Activated gamma-delta T cell (primary cell): ENCODE measurements around the gene TMEM147.

Experiments used
- DNase-seq: peaks from one replicate; lab custom pipeline; 2025; lab: John Stamatoyannopoulos, UW
- total RNA-seq, 2 donors: gene quantifications; one replicate each; lab custom pipeline; 2026; lab: John Stamatoyannopoulos, UW

TMEM147 gene
- 24.0 to 25.7 reads per million in 2 donors for total RNA-seq

DNA sequence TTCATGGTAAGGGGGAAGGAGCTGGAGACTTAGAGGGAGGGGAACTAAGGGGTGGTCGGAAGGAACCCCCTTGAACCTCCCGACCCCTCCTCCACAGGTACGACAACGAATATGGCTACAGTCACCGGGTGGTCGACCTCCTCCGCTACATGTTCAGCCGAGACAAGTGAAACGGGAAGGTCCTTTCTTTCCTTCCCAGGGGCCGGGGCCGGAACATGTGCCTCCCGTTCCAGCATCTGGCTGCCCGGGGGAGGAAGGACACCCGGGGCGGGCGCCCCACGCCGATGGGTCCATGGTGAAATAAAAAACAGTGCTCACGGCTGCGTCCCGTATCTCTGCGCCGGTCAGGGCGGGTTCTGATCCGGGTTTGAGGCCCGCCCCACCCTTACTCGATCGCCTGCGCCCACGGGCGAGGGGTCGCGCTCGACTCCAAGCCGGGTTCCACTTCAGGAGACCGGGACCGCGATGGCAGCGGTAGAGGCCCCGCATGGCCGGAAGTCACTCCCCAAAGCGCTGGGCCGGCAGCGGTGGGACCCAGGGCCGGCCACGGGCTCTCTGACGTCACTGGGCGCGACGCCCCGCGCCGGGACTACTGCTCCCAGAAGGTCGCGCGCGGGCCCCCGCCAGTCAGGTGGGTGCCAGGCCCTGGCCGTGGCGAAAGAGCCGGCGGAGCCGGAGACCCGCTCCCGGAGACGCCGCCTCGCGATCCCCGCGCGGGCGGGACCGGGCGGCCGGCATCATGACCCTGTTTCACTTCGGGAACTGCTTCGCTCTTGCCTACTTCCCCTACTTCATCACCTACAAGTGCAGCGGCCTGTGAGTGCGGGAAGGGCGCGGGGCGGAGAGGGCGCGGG is at the start of gene TMEM147:
Gene TMEM147, plus strand, starts transcription at position 626 of the 854 bp plus-strand sequence. Its CDS starts 114 bp downstream, at position 740.
- DNase-seq = peak; percentile 69

DNA sequence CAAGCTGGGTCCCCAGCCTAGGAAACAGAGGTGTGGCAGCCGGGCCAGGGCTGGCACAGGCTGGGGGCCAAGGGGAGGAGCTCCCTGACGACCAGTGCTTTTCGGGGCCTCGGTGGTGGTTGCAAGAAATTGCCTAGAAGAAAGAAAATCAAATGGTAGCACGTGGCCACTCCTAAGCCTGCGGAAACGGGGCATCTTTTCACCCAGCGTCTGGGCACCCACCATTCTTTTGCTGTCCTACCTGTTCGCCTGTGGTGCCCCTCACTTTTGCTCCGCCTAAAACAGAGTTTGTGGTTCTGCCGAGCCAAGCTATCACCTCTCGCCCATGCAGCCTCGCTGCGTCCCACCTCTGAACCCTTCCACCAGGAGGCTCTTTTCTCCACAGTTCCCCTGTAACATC is 48.0 kb upstream of the TMEM147 start:
- DNase-seq = no peak

DNA sequence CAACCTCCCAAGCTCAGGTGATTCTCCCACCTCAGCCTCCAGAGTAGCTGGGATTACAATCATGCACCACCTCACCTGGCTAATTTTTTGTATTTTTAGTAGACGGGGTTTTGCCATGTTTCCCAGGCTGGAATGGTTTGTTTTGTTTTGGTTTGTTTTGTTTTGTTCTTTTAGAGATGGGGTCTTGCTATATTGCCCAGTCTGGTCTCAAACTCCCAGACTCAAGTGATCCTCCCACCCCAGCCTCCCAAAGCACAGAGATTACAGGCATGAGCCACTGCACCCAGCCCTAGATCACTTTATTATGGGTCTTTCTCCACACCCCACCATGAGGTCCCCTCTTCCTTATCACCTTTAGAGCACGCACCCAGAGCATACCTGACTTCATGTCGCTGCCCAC is 47.2 kb upstream of the TMEM147 start:
- DNase-seq = no peak

DNA sequence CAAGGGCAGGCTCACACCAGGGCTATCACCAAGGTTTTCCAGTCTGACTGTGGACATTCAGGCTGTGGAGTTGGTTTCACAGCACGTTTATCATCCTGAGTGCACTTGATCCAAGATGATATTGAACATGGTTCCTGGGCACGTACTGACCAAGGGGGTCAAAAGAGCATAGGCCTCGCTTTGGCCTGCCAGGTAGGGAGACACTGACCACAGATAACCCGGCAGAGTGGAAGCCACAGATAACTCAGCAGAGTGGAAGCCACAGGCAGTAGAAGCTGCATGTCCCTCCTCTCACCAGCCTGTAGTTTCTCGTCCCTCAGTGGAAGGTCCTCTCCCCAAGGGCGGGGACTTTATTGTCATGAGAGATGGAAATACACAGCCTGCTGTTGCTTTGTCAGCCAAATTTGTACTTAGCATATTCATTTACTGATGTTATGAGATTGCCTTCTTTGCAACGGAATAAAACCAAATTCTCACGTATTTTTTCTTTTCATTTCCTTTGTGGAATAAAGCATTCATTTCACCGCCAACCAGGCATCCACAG is 46.4 kb upstream of the TMEM147 start:
- no peak for DNase-seq

GRCh38 chr19:35500611-35501010 is 44.8 kb upstream of the TMEM147 start:
- no peak for DNase-seq

- no peak for DNase-seq
Observed at GRCh38 chr19:35501684-35502083, 43.7 kb upstream of the TMEM147 start.

- DNase-seq = no peak
Observed at GRCh38 chr19:35502751-35503150, 42.7 kb upstream of the TMEM147 start.

DNA sequence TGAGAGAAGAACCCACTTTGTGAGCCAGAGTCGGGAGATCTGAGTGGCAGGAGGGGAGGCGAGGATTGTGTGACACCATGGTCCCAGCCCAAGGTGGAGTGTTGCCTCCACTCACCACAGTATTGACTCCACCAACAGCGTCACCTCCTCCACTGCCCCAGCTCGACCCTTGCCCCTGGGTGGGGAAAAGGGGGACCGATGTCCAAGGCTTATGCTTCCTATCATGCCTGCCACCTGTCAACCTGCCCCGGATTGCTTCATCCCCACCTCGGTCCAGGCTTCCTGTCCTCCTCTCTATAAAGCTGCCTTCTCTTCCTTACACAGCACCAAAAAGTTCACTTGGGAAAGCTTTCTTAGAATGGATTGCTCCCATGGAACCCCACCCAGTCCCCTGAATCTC is 39.4 kb upstream of the TMEM147 start:
- no peak for DNase-seq

DNA sequence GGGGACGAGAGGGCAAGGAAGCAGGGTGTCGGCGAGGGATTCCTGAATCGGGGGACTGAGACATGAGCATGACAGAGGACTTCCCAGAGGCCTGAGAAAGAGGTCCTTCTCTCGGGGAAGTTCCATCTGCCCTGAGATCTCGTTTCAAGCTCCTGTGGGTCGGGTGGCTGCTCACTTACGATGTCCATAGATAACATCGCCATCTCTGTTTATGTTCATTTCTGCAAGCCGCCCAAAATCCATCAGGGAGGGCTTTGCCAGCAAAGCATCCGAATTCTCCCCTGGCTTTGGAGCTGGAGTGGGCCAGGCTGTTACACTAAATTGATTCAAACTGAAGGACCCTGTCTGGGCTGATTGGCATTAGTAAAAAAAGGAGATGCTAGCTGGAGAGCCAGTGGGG is 37.9 kb upstream of the TMEM147 start:
- no peak for DNase-seq

DNA sequence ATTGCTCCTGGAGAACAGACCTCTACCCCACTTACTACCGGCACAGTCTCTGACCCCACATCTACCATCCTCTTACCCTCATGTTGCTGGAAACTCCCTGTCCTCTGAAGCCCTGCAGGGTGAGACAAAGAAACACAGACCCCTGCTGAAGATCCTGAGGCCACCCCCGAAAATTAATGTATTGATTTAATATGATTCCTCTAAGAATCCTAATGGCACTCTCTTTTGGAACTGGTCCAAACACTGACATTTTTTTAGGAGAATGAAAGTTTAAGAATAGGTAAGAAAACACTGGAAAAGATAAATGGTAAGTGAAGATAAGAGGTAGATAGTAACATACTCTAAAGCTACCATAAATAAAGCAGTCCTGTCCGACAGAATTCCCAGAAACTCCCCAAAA is 37.3 kb upstream of the TMEM147 start:
- no peak for DNase-seq

- no peak for DNase-seq
Observed at GRCh38 chr19:35509018-35509652, 36.3 kb upstream of the TMEM147 start.

DNA sequence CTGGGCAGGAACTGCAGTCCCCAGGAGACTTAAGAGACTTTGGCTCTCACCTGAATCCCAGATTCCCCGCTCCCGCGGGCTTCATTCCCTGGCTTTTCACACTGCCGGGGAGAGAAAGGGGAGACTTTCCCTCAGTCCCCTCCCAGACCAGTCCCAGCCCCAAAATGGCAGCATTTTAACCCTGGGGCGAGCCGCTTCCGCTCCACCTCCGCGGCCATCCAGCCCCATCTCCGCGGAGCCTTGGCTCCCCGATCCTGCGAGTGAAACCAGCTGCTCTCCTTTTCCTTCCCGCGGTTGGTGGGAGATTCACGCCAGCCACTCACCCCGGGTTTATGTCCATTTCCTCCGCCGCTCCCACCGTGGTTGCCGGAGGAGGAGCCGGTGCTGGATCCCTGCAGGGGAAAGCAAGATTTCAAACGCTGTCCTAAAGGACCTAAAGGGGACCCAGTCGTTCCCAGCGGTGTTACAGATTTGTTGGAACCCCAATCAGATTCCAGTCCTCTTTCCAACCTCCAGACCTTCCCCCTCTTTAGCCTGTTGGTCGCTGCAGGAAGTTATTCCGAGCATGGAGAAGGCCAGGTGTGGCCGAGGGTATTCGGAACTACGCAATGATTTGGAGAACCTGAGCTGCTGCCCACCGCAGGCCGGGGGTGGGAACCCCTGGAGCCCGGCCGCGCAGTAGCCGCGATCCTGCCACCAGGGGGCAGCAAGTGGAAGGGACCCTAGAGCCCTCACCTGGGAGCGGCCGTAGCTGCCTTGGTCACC is 35.4 kb upstream of the TMEM147 start:
- DNase-seq = peak; percentile 40

DNA sequence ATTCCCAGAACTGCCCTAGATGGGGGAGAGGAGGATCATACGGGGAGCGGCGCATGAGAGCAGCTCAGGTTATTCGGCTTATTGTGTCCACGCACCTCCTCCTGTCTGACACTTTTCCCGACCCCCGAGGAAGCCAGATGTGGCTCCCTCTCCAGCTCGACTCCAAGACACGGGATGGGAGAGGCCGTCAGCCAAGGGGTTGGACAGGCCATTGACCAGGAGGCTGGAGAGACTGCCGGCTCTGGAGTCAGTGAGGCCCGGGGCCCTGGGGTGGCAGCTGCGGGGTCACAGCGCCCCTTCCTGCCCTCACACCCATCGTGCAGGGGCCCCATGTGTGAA is 34.8 kb upstream of the TMEM147 start:
- DNase-seq = no peak

DNA sequence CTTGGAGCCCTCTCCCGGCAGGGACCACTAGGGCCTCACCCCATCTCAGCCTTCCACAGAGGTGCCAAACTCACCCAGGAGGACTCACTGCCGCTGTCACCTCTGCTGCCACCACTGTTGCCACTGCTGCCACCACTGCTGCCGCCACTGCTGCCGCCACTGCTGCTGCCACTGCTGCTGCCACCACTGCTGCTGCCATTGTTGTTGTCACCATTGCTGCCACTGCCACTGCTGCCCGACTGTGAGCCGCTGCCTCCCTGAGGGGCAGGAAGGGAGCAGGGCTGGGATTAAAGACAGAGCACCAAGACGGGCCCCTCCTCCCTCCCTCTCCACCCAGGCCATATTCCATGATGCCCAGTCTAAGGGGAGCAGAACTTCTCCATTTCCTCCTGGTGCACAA is 34.1 kb upstream of the TMEM147 start:
- DNase-seq = no peak

GRCh38 chr19:35512831-35513627 is 32.4 kb upstream of the TMEM147 start:
- no peak for DNase-seq

GRCh38 chr19:35513628-35514281 is 31.7 kb upstream of the TMEM147 start, which contains the start of gene DMKN:
TSS of gene DMKN (minus strand) at chr19:35513649. CDS start at chr19:35513475, 174 bp downstream.
- no peak for DNase-seq

DNA sequence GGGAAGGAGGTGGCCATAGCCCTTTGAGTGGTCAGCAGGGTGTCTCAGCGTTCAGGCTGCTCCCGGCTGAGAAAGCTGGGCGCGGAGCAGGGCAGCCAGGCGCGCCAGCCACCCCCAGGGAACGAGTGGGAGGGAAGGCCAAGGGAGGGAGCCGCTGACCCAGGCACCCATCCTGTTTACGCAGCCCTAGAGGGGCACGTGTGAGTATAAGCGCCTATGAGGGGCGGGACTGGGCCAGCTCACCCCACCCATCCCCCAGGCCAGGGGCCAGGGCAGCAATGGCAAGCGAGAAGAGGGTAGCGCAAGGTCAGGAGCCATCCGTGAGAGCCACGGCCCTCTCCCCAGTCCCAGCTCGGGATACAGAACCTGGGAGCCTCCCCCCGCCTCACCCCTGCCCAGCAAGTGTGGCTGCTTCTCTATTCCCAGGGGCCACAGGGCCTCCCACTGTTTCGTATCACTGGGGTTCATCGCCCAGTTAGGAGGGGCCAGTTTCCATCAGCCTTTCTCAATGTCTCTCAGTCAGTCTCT is 31.1 kb upstream of the TMEM147 start:
- no peak for DNase-seq

GRCh38 chr19:35516310-35516709 is 29.1 kb upstream of the TMEM147 start:
- DNase-seq = no peak

DNA sequence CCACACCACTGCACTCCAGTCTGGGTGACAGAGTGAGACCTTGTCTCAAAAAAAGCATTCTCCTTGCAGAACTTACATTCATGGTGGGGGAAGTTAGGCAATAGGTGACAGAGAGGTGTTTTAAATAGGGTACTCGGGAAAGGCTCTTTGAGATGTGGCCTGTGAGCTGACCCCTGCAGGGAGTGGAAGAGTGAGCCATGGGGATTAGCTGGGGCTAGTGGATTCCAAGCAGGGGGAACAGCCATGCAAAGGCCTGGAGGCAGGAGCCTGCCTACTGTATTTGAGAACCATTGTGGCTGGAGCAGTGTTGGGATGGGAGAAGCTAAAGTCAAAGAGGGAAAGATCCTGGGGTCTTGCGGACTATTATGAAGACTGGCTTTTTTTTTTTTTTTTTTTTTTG is 28.1 kb upstream of the TMEM147 start:
- no peak for DNase-seq

DNA sequence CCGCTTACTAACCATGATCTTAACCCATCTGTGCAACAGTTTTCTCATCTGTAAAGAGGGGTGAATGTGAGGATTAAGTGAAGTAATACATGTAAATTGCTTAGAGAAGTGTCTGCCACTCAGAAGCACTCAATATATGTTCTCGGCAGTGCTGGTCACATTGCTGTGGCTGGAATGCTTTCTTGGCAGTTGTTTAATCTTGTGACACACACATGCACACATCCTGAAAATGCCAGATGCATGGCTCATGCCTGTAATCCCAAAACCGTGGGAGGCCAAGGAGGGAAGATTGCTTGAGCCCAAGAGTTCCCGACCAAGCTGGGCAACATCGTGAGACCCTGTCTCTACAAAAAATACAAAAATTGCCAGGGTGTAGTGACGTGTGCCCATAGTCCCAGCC is 27.1 kb upstream of the TMEM147 start:
- DNase-seq = no peak

DNA sequence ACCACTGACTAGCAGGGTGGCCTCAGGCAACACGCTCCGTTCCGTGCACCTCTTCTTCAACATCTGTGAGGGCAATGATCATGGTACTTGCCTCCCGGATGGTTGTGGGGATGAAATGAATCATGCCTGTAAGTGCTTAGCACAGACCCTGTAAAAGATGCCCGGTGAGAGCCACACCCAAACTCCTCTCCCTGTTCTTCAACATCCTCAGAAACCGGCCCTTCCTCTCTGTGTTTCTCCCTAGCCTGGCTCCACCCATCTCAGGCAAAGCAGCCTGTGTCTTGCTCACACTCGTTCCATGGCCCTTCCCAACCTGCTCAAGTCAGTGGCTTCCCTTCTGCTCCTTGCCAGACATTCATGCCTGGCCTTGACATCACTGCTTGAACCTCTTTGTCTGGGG is 26.1 kb upstream of the TMEM147 start:
- no peak for DNase-seq
